Aorta (tissue), 5 donors: ENCODE results near the gene UCKL1. TPM values are rescaled to one million over a fixed set of nuclear protein-coding genes. Genes with fewer than 3 reads are reported as not detected.
"Not testable (repeated sequence)": the region's sequence is repeated elsewhere in the genome, so short reads cannot be mapped to it uniquely, and the experiment has no call there.

Experiments
- ATAC-seq: fragments of 200-7000 bp; cut with Tn5 transposase; one replicate; pipeline ENCODE4 v1.9.1; 2022; ENCODE audit warnings: moderate library complexity; ENCODE audit not compliant: low FRiP score
- DNase-seq, 2 donors: peaks; one replicate each; pipeline ENCODE4 v3.0.0-alpha.2; 2020
- H3K27ac ChIP-seq, 2 donors: one replicate each; pipeline ENCODE4 v1.5.1; 2013; ENCODE audit warnings: low read length in 2 of 2, mild to moderate bottlenecking in 2 of 2, moderate library complexity in 2 of 2, control low read depth in 1 of 2, inconsistent platforms in 1 of 2, low read depth in 1 of 2
- H3K27me3 ChIP-seq, 2 donors: one replicate each; pipeline ENCODE4 v1.6.1; 2013; ENCODE audit warnings: control low read depth in 1 of 2, low read length in 1 of 2, mild to moderate bottlenecking in 1 of 2, moderate library complexity in 1 of 2; ENCODE audit not compliant: insufficient read depth in 2 of 2, control insufficient read depth in 1 of 2
- H3K36me3 ChIP-seq, 2 donors: one replicate each; pipeline ENCODE4 v1.6.1; 2013; ENCODE audit warnings: control low read depth in 1 of 2, low read length in 1 of 2, mild to moderate bottlenecking in 1 of 2; ENCODE audit not compliant: insufficient read depth in 2 of 2, control insufficient read depth in 1 of 2
- H3K4me1 ChIP-seq, 2 donors: one replicate each; pipeline ENCODE4 v1.6.1; 2013; ENCODE audit warnings: low read length in 2 of 2, control low read depth in 1 of 2, mild to moderate bottlenecking in 1 of 2, moderate library complexity in 1 of 2; ENCODE audit not compliant: insufficient read depth in 2 of 2, control insufficient read depth in 1 of 2
- H3K4me3 ChIP-seq, 2 donors: one replicate each; pipeline ENCODE4 v1.5.1; 2013; ENCODE audit warnings: low read length in 2 of 2, control low read depth in 1 of 2, mild to moderate bottlenecking in 1 of 2
- H3K9me3 ChIP-seq: one replicate; pipeline ENCODE4 v1.6.1; 2013; ENCODE audit warnings: mild to moderate bottlenecking, low read length; ENCODE audit not compliant: control insufficient read depth
- WGBS, 2 donors: extraction: QIAGEN DNeasy Blood & Tissue Kit; methylation state at CpG; one replicate each; pipeline ENCODE4 v1.1.7; 2013; 5-methylcytosine and 5-hydroxymethylcytosine counted together
- intact Hi-C, 2 donors: fragments of 100-400 bp; cut with DNase I; formaldehyde crosslinking; loops; one replicate each; pipeline versions ENCODE4 v1.14.2 to v1.15.0; 2022
- polyA plus RNA-seq, 2 donors: library from polyadenylated mRNA; stranded (reverse); fragments of 200-250 nt; gene quantifications; one replicate each; pipeline ENCODE4 v1.2.3, GENCODE V29; 2013
- total RNA-seq, 2 donors: library from RNA; stranded (reverse); fragmentation: NEBNext Ultra II Directional; extraction: Animal tissue kit (Norgen Biotek cat#: 25700); gene quantifications; one replicate each; pipeline ENCODE4 v1.2.1, GENCODE V29; 2021
- donor health status: healthy with polysubstance abuse.
- donor health status: Bipolar disorder and iron deficiency.
- donor health status: DM: no; HTN: no; CAD: no.
- donor health status: DM: no; HTN: no; CAD: no.
- donor health status: DM: yes; HTN: yes; CAD: no.

Gene UCKL1
- total and polyA plus RNA-seq, 4 donors, result 24.3 to 85.0 (median 33.4) TPM

GRCh38 chr20:63924241-63924640, 32.0 kb downstream of the UCKL1 start:
- Histone ChIP-seq H3K36me3 (peaks cover 0 to 4% of the 10 kb centered on the region in 2 donors), H3K9me3 (no peaks in the 10 kb centered on the region), H3K4me1 (no peaks in the 10 kb centered on the region), H3K27me3 (no peaks in the 10 kb centered on the region), H3K4me3 (no peak overlapping the region), H3K27ac (no peak overlapping the region)
- ATAC-seq (no peak), DNase-seq (no peak)
- intact Hi-C loops, result no loop called here
- 22 to 48% methylated on average over 9 of the region's 9 CpGs for WGBS, 2 donors

- H3K36me3 ChIP-seq, result peaks cover 0 to 4% of the 10 kb centered on the region in 2 donors
- ATAC-seq, result no peak
- no peaks in the 10 kb centered on the region for H3K4me1 ChIP-seq
- DNase-seq, result no peak
- intact Hi-C loops, result no loop called here
- 6 to 15% methylated on average over 8 of the region's 8 CpGs for WGBS, 2 donors
- H3K9me3 ChIP-seq, result no peaks in the 10 kb centered on the region
- no peak overlapping the region for H3K4me3 ChIP-seq
- H3K27me3 ChIP-seq, result no peaks in the 10 kb centered on the region
- no peak overlapping the region for H3K27ac ChIP-seq
Observed at GRCh38 chr20:63923651-63924050, 32.6 kb downstream of the UCKL1 start.

GRCh38 chr20:63920226-63920625, 36.0 kb downstream of the UCKL1 start:
- intact Hi-C loops, result no loop called here
- 91 to 96% methylated on average over 23 of the region's 23 CpGs for WGBS, 2 donors
- Histone ChIP-seq H3K4me1 (no peaks in the 10 kb centered on the region), H3K27me3 (no peaks in the 10 kb centered on the region), H3K36me3 (no peaks in the 10 kb centered on the region), H3K27ac (no peak overlapping the region), H3K9me3 (no peaks in the 10 kb centered on the region), H3K4me3 (no peak overlapping the region)
- ATAC-seq (no peak), DNase-seq (no peak)

GRCh38 chr20:63919130-63919529, 37.1 kb downstream of the UCKL1 start:
- H3K4me1 ChIP-seq, result no peaks in the 10 kb centered on the region
- H3K36me3 ChIP-seq, result no peaks in the 10 kb centered on the region
- H3K9me3 ChIP-seq, result no peaks in the 10 kb centered on the region
- DNase-seq (no peak), ATAC-seq (no peak)
- no peaks in the 10 kb centered on the region for H3K27me3 ChIP-seq
- no peak overlapping the region for H3K27ac ChIP-seq
- intact Hi-C loops, result no loop called here
- WGBS, 2 donors, result 90 to 92% methylated on average over 18 to 19 of the region's 19 CpGs
- no peak overlapping the region for H3K4me3 ChIP-seq

- H3K27ac ChIP-seq, result no peak overlapping the region
- ATAC-seq (no peak), DNase-seq (no peak)
- 91 to 93% methylated on average over 11 of the region's 11 CpGs for WGBS, 2 donors
- no peaks in the 10 kb centered on the region for H3K27me3 ChIP-seq
- H3K4me1 ChIP-seq, result no peaks in the 10 kb centered on the region
- intact Hi-C loops, result no loop called here
- H3K9me3 ChIP-seq, result no peaks in the 10 kb centered on the region
- no peaks in the 10 kb centered on the region for H3K36me3 ChIP-seq
- H3K4me3 ChIP-seq, result no peak overlapping the region
Observed at GRCh38 chr20:63917811-63918210, 38.4 kb downstream of the UCKL1 start.

- H3K36me3 ChIP-seq, H3K4me3 ChIP-seq, H3K9me3 ChIP-seq, H3K27me3 ChIP-seq, H3K4me1 ChIP-seq, DNase-seq, H3K27ac ChIP-seq, intact Hi-C loops, ATAC-seq: not testable (repeated sequence)
- 91 to 92% methylated on average over 8 of the region's 8 CpGs for WGBS, 2 donors
Observed at GRCh38 chr20:63916371-63916939, 39.8 kb downstream of the UCKL1 start.

GRCh38 chr20:63915471-63915870, 40.7 kb downstream of the UCKL1 start:
- Histone ChIP-seq H3K4me1 (no peaks in the 10 kb centered on the region), H3K4me3 (no peak overlapping the region), H3K9me3 (no peaks in the 10 kb centered on the region), H3K27ac (no peak overlapping the region), H3K27me3 (no peaks in the 10 kb centered on the region), H3K36me3 (no peaks in the 10 kb centered on the region)
- no peak for ATAC-seq
- intact Hi-C loops, result no loop called here
- DNase-seq, result no peak
- whole genome bisulfite sequencing, 2 donors, result 61 to 63% methylated on average over 6 of the region's 6 CpGs

- intact Hi-C loops, result no loop called here
- H3K36me3 ChIP-seq, result no peaks in the 10 kb centered on the region
- no peak overlapping the region for H3K4me3 ChIP-seq
- H3K9me3 ChIP-seq, result no peaks in the 10 kb centered on the region
- no peaks in the 10 kb centered on the region for H3K4me1 ChIP-seq
- WGBS, 2 donors, result 94 to 95% methylated on average over 12 of the region's 12 CpGs
- ATAC-seq (no peak), DNase-seq (no peak)
- no peaks in the 10 kb centered on the region for H3K27me3 ChIP-seq
- no peak overlapping the region for H3K27ac ChIP-seq
Observed at GRCh38 chr20:63913768-63914167, 42.4 kb downstream of the UCKL1 start.

GRCh38 chr20:63911176-63911575, 45.0 kb downstream of the UCKL1 start:
- H3K9me3 ChIP-seq, result no peaks in the 10 kb centered on the region
- intact Hi-C loops, result no loop called here
- WGBS, 2 donors, result 19 to 20% methylated on average over 12 of the region's 12 CpGs
- peak; percentile 39 for ATAC-seq
- no peak overlapping the region for H3K4me3 ChIP-seq
- no peaks in the 10 kb centered on the region for H3K4me1 ChIP-seq
- peak in 1 of 2 donors; percentile 73 for DNase-seq
- no peak overlapping the region for H3K27ac ChIP-seq
- no peaks in the 10 kb centered on the region for H3K27me3 ChIP-seq
- H3K36me3 ChIP-seq, result no peaks in the 10 kb centered on the region
